ENCODE measurements around the gene PAPLN.

- TF ChIP-seq CEBPB (IDR thresholded peaks at IDR 0.05; ENCODE audit: low read depth) (no peak), CTCF (IDR thresholded peaks at IDR 0.05 in 2 of 3, conservative IDR thresholded peaks at IDR 0.05 in 1 of 3; ENCODE audit: borderline replicate concordance in 1 of 3, insufficient read depth in 1 of 3, low read depth in 2 of 3, low read length in 2 of 3) (no peak), ATF3 (IDR thresholded peaks at IDR 0.05) (no peak), POLR2AphosphoS5 (IDR thresholded peaks at IDR 0.05; ENCODE audit: low read depth, low read length) (no peak), ELF1 (IDR thresholded peaks at IDR 0.05; ENCODE audit: borderline replicate concordance, low read depth) (no peak), POLR2A (IDR thresholded peaks at IDR 0.05; ENCODE audit: borderline replicate concordance, extremely low read depth, insufficient read depth, insufficient read length) (no peak), CBX3 (IDR thresholded peaks at IDR 0.05; ENCODE audit: low read depth) (no peak), JUND (IDR thresholded peaks at IDR 0.05) (no peak), EZH2phosphoT487 (IDR thresholded peaks at IDR 0.05; ENCODE audit: borderline replicate concordance) (no peak)
Observed at GRCh38 chr14:73237786-73238423, 599 bp downstream of the PAPLN start.
